Esophagus (tissue), 2 donors: ENCODE measurements around the gene TEX51. TPM values are rescaled to one million over a fixed set of nuclear protein-coding genes. Genes with fewer than 3 reads are reported as not detected.

Experiments
- H3K27ac ChIP-seq, 2 donors: one replicate each; pipeline ENCODE4 v1.5.1; 2013; ENCODE audit warnings: low read depth in 2 of 2, mild to moderate bottlenecking in 2 of 2, inconsistent platforms in 1 of 2, low read length in 1 of 2, moderate library complexity in 1 of 2
- H3K27me3 ChIP-seq, 2 donors: one replicate each; pipeline ENCODE4 v1.6.1; 2013; ENCODE audit warnings: low read length in 2 of 2, control low read depth in 1 of 2, mild to moderate bottlenecking in 1 of 2; ENCODE audit not compliant: insufficient read depth in 2 of 2, control insufficient read depth in 1 of 2
- H3K36me3 ChIP-seq, 2 donors: one replicate each; pipeline ENCODE4 v1.6.1; 2013; ENCODE audit warnings: low read length in 1 of 2; ENCODE audit not compliant: control insufficient read depth in 2 of 2, insufficient read depth in 2 of 2
- H3K4me1 ChIP-seq, 2 donors: one replicate each; pipeline ENCODE4 v1.6.1; 2013; ENCODE audit warnings: low read length in 1 of 2; ENCODE audit not compliant: control insufficient read depth in 2 of 2, insufficient read depth in 2 of 2
- H3K4me3 ChIP-seq, 2 donors: one replicate each; pipeline ENCODE4 v1.5.1; 2013; ENCODE audit warnings: low read length in 2 of 2, mild to moderate bottlenecking in 2 of 2, low read depth in 1 of 2, moderate library complexity in 1 of 2
- H3K9me3 ChIP-seq, 2 donors: one replicate each; pipeline ENCODE4 v1.6.1; 2013; ENCODE audit warnings: mild to moderate bottlenecking in 2 of 2, low read depth in 1 of 2, low read length in 1 of 2, moderate library complexity in 1 of 2; ENCODE audit not compliant: control insufficient read depth in 2 of 2, insufficient read depth in 1 of 2
- WGBS, 2 donors: extraction: QIAGEN DNeasy Blood & Tissue Kit; methylation state at CpG; one replicate each; pipeline ENCODE4 v1.1.7; 2013; 5-methylcytosine and 5-hydroxymethylcytosine counted together
- polyA plus RNA-seq, 2 donors: library from polyadenylated mRNA; stranded (reverse); fragments of 200-250 nt; gene quantifications; one replicate each; pipeline ENCODE4 v1.2.3, GENCODE V29; 2013
- donor health status: healthy with polysubstance abuse.
- donor health status: Bipolar disorder and iron deficiency.

The TEX51 gene
- polyA plus RNA-seq, 2 donors = not detected

DNA sequence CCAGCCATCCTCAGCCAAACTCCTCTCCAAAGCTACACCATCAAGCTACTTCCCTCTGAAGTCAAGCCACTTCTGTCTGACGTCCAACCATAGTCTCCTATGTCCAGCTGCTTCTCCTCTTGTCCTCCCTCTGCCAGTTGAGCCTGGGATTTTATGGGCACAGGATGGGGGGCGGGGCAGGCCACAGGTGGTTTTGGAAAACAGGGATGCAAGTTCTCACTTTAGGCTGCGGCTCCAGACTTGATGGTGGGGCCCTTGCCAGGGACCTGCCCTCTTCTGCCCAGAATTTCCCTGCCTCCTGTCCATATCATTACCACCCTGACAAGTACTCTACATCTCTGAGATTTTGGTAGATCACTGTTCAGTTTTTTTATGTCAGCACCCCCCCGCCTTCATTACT, 41.6 kb downstream of the TEX51 start:
- Histone ChIP-seq H3K9me3 (no peaks in the 10 kb centered on the region), H3K36me3 (no peaks in the 10 kb centered on the region)
- WGBS, 2 donors = 86% methylated on average over 4 of the region's 4 CpGs

DNA sequence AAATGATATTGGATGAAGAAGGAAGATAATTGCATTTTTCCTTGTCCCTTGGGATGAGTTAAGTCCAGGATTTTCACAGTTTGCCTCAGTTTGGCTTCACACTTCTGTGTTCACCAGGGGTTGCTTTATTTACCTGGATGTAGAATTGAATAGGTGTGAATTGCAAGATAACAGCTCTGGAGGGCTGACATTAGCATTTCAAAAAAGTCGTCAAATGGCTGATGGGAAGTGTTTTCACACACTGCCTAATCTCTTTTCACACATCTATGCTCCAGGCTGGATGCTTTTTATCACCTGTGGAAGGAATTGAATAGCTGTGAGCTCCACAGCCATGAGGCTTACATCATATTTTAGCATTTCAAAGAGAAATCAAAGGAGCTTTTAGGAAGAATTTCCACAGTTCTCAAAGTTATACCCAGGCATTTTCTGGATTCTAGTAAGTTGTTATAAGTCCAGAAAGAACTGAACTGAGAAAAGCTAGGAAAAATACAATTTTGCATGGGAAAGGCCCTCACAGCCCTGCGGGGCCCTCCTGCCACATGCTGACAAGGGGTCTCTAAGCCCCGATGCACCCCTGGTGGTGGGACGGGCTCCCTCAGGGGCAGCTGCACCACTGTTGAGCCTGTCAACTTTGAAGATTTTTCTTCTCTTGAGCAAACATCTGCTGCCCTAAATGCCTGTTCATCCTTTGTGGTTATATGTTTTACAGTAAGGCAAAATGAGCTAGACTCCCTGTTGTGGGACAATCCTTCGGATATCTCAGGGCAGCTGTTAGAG, 43.9 kb downstream of the TEX51 start:
- H3K27me3 ChIP-seq = no peaks in the 10 kb centered on the region
- 46 to 53% methylated on average over 5 of the region's 5 CpGs for WGBS, 2 donors
- no peaks in the 10 kb centered on the region for H3K36me3 ChIP-seq
- H3K4me3 ChIP-seq = no peak overlapping the region
- H3K27ac ChIP-seq = no peak overlapping the region
- no peaks in the 10 kb centered on the region for H3K4me1 ChIP-seq
- H3K9me3 ChIP-seq = no peaks in the 10 kb centered on the region

More for the DNA sequence above, 41.6 kb downstream of the TEX51 start:
- no peaks in the 10 kb centered on the region for H3K4me1 ChIP-seq
- H3K4me3 ChIP-seq = no peak overlapping the region
- H3K27ac ChIP-seq = no peak overlapping the region
- H3K27me3 ChIP-seq = no peaks in the 10 kb centered on the region

DNA sequence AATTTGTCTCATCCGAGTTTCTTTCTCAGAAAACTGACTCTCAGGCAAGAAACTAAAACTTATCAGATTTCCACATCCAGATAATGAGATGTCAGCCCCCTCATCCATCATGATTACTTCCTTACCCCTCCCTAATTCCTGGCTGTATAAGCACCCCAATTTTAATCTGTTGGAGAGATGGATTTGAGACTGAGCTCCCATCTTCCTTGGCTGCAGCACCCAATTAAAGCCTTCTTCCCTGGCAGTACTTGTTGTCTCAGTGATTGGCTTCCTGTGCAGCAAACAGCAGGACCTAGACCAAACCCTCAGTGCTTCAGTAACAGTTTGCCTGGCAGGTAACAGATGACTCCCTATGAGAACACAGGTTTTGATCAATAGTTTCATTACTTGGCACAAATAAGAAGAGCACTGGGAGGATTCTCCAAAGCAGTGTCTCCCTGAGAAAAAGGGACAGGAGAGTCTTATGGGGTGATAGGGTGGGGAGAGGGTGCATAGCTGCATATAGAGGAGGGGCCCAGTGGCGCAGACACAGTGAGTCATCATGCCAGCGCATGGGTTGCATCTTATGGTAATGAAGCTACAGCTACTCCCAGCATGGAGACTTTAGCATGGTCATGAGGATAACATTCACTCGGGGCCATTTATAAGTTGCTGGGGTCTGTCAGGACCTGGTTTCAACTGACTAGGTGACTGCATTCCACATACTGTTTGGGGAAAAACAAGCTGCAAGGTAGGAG, 45.1 kb downstream of the TEX51 start:
- 81 to 90% methylated on average over 4 of the region's 4 CpGs for WGBS, 2 donors
- no peaks in the 10 kb centered on the region for H3K9me3 ChIP-seq
- no peaks in the 10 kb centered on the region for H3K4me1 ChIP-seq
- no peaks in the 10 kb centered on the region for H3K36me3 ChIP-seq
- no peak overlapping the region for H3K4me3 ChIP-seq
- no peaks in the 10 kb centered on the region for H3K27me3 ChIP-seq
- no peak overlapping the region for H3K27ac ChIP-seq

DNA sequence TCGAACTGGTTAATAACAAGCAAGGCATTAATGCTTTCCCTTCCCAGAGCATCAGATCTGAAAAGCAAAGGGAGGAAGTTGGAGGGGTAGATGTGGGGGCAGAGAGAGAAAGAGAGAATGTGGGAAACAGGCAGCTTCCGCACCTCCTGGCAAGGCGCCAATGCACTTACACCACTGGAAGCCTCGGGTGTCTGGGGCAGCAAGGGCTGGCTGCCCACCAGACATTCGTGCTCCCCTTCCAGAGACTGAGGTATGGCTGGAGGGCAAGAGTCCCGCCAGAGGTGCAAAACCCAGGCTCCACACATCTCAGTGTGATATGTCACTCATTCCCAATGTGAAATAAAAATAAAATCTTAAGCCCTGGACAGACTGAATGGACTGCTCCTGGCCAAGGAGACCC, 46.4 kb downstream of the TEX51 start:
- Histone ChIP-seq H3K4me1 (no peaks in the 10 kb centered on the region), H3K9me3 (no peaks in the 10 kb centered on the region), H3K27ac (no peak overlapping the region), H3K4me3 (no peak overlapping the region), H3K27me3 (no peaks in the 10 kb centered on the region), H3K36me3 (no peaks in the 10 kb centered on the region)
- 46% methylated on average over 6 of the region's 6 CpGs for WGBS, 2 donors

DNA sequence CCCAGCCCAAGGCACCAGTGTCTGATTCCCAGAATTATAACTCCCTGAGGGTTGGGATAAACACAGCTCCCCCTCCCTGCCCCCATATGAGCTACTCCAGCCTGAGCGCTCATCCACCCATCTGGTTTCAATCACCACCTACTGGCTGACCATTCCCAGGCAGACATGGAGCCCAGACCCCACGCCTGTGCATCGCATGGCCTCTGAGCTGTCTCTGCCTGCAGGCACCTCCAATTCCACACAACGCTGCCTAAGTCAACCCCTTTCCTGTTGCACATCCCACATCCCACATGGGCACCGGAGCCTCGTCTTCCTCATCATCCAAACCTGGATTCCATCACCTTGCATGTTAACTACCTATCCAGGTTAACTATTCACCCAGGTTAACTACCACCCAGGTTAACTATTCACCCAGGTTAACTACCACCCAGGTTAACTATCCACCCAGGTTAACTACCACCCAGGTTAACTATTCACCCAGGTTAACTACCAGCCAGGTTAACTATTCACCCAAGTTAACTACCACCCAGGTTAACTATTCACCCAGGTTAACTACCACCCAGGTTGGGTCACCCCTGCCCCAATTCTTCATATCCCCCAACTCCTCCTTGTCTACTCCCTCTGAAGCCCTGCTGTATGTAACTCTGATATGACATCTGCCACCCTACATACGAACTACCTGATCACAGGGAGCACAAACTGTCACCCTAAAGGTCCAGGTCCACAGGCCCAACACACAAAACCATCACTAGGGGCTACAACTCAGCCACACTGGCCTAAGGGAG, 47.8 kb downstream of the TEX51 start:
- Histone ChIP-seq H3K4me1 (no peaks in the 10 kb centered on the region), H3K27ac (no peak overlapping the region), H3K36me3 (no peaks in the 10 kb centered on the region), H3K9me3 (no peaks in the 10 kb centered on the region), H3K27me3 (no peaks in the 10 kb centered on the region), H3K4me3 (no peak overlapping the region)
- WGBS, 2 donors = 80 to 84% methylated on average over 7 of the region's 7 CpGs

DNA sequence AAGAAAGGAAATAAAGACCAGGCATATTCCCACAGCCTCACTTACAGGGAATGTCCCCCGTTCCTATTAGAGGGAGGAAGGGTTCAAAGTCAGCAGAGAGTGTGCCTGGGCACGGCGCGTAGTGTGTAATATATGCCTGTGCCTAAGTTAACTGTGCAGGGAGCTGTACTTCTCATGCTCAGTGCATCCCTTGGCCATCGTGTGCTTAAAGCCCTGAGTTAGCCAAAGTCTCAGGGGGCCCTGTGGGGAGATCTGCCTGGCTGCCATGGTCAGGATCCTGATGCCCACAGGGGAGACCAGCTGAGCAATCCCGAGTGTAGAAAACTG, 48.4 kb downstream of the TEX51 start:
- no peak overlapping the region for H3K27ac ChIP-seq
- H3K36me3 ChIP-seq = no peaks in the 10 kb centered on the region
- no peaks in the 10 kb centered on the region for H3K27me3 ChIP-seq
- no peak overlapping the region for H3K4me3 ChIP-seq
- 82% methylated on average over 6 of the region's 6 CpGs for WGBS, 2 donors
- H3K9me3 ChIP-seq = no peaks in the 10 kb centered on the region
- no peaks in the 10 kb centered on the region for H3K4me1 ChIP-seq

DNA sequence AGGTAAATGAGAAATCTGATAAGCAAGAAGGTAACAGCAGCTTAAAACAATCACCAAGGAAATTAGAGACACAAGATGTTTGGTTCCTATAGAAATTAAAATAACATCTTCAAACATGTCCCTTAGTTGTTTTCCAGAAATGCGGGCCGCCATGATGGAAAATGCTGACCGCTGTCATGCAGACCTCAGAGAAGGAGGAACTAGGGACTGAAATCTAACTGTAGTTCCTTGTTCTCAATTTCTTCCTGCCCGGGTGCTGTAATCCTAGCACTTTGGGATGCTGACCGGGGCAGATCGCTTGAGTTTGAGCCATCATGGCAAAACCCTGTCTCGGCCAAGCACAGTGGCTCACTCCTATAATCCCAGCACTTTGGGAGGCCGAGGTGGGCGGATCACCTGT, 51.1 kb downstream of the TEX51 start:
- Histone ChIP-seq H3K36me3 (no peaks in the 10 kb centered on the region), H3K9me3 (no peaks in the 10 kb centered on the region), H3K4me1 (no peaks in the 10 kb centered on the region), H3K27me3 (no peaks in the 10 kb centered on the region), H3K4me3 (no peak overlapping the region), H3K27ac (no peak overlapping the region)
- 90 to 91% methylated on average over 9 of the region's 9 CpGs for WGBS, 2 donors

DNA sequence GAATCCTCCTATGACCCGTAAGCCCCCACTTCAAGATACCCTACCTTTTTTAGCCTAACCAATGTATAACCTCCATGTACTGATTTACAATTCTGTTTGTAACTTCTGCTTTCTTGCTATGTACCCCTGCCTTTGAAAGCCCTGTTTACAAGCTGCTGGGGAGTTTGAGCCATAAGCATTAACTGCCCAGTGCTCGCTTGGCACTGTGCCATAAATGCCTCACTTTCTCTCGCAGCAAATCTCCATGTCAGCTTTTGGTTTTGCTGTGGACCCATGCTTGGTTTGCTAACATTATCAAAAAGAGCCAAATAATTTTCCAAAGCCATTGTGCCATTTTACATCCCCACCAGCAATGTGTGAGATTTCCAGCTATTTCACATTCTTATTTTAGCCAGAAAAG, 51.8 kb downstream of the TEX51 start:
- Histone ChIP-seq H3K4me3 (no peak overlapping the region), H3K27ac (no peak overlapping the region), H3K27me3 (no peaks in the 10 kb centered on the region), H3K9me3 (no peaks in the 10 kb centered on the region), H3K36me3 (no peaks in the 10 kb centered on the region), H3K4me1 (no peaks in the 10 kb centered on the region)
- WGBS, 2 donors = 69 to 74% methylated on average over 3 of the region's 3 CpGs
